ENCODE measurements around the gene IGIP.

IGIP gene

GRCh38 chr5:140110646-140110957 is 15.1 kb upstream of the IGIP start:
- no CpG with 5 or more reads among the region's 1 CpG for WGBS, 2 donors (ENCODE audit: extremely low coverage in 2 of 2, insufficient read length in 2 of 2, insufficient replicate concordance in 1 of 2)
- H2AFZ ChIP-seq (ENCODE audit: low read length), result no peak overlapping the region
- H3K14ac ChIP-seq (ENCODE audit: low read length), result no peak overlapping the region
- no peak overlapping the region for H4K8ac ChIP-seq (ENCODE audit: low read depth, low read length)
- H2AK5ac ChIP-seq (ENCODE audit: low read depth, low read length), result no peak overlapping the region
- H2BK15ac ChIP-seq (ENCODE audit: low read length), result no peak overlapping the region
- no peak overlapping the region for H2BK120ac ChIP-seq (ENCODE audit: low read depth, low read length)
- H3K23ac ChIP-seq (ENCODE audit: low read depth, low read length, poor library complexity), result no peak overlapping the region
- no peak overlapping the region for H3K4me2 ChIP-seq (ENCODE audit: insufficient read depth, low read length, poor library complexity, severe bottlenecking)
- no peaks in the 10 kb centered on the region for H3K36me3 ChIP-seq (replicated peaks in 1 of 2; ENCODE audit: control insufficient read depth in 2 of 2, insufficient read depth in 2 of 2, low read length in 2 of 2)
- H3K4me1 ChIP-seq (ENCODE audit: control insufficient read depth in 2 of 2, insufficient read depth in 1 of 2, low read depth in 1 of 2, low read length in 2 of 2), result peaks cover 15 to 19% of the 10 kb centered on the region in 2 donors
- H3K4me3 ChIP-seq (ENCODE audit: low read length in 2 of 2), result no peak overlapping the region
- H3K79me1 ChIP-seq (ENCODE audit: low read depth, low read length), result peaks cover 3% of the 10 kb centered on the region
- no peak overlapping the region for H2BK5ac ChIP-seq (ENCODE audit: low read length)
- no peak overlapping the region for H3K9ac ChIP-seq (ENCODE audit: low read depth, low read length, poor library complexity)
- H4K91ac ChIP-seq (ENCODE audit: low read depth, low read length, poor library complexity), result no peak overlapping the region
- H3K4ac ChIP-seq (ENCODE audit: low read length), result no peak overlapping the region
- H2BK12ac ChIP-seq (ENCODE audit: low read length), result no peak overlapping the region
- H3K27ac ChIP-seq (replicated peaks; ENCODE audit: low read length), result no peak overlapping the region
- H3K18ac ChIP-seq (ENCODE audit: low read length), result no peak overlapping the region
- H3K27me3 ChIP-seq (ENCODE audit: control insufficient read depth in 3 of 3, insufficient read depth in 3 of 3, low read depth in 1 of 3, low read length in 3 of 3), result peaks cover 34 to 70% (median 68%) of the 10 kb centered on the region in 3 experiments
- no peaks in the 10 kb centered on the region for H3K9me3 ChIP-seq (replicated peaks in 1 of 2; ENCODE audit: control insufficient read depth in 2 of 2, insufficient read depth in 1 of 2, low read depth in 1 of 2, low read length in 2 of 2)
- DNase-seq (ENCODE audit: low spot score), result no peak

DNA sequence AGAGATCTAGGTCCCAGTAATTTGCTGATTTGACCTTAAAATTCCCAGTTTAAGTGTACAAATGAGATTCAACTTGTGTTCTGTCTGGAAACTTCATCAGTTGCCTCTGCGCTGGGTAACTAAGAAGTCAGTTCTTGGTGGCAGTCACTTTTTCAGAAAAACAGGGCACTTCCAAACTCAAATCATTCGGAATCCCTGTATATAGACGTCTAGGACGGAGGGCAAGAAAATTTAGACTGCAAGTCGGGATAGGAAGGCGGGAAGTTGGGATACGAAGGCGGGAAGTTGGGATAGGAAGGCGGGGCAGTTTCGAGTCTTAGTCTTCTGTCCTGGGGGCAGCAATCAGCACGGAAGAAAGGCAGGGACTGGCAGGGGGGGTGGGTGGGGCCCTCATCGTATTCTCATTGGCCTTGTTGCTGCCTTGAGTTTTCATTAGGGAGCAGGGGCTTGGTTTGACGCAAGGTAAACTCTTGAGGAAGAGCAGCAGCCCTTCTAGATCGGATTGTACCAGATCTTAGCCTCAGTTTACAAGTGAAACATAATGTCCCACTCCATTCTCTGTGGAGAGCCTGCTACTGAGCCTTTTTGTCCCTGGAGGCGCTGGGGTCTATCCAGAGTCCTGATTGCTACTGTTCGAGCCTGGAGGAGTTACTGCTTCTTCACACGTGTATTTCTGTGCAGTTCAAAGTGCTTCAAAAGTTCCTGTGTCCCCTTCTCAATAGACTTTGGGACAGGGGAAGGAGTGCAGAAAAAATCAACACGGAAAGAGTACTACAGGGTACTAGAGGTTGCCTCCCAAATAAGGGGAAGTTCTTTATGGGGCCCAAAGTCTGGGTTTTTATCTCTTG is 14.5 kb upstream of the IGIP start:
- H3K18ac ChIP-seq (ENCODE audit: low read length), result no peak overlapping the region
- DNase-seq (ENCODE audit: low spot score), result no peak
- no peak overlapping the region for H2BK15ac ChIP-seq (ENCODE audit: low read length)
- no peaks in the 10 kb centered on the region for H3K9me3 ChIP-seq (replicated peaks in 1 of 2; ENCODE audit: control insufficient read depth in 2 of 2, insufficient read depth in 1 of 2, low read depth in 1 of 2, low read length in 2 of 2)
- H2BK5ac ChIP-seq (ENCODE audit: low read length), result no peak overlapping the region
- H4K8ac ChIP-seq (ENCODE audit: low read depth, low read length), result no peak overlapping the region
- H3K9ac ChIP-seq (ENCODE audit: low read depth, low read length, poor library complexity), result no peak overlapping the region
- peaks cover 3% of the 10 kb centered on the region for H3K79me1 ChIP-seq (ENCODE audit: low read depth, low read length)
- no peak overlapping the region for H3K23ac ChIP-seq (ENCODE audit: low read depth, low read length, poor library complexity)
- no peak overlapping the region for H3K27ac ChIP-seq (replicated peaks; ENCODE audit: low read length)
- no peak overlapping the region for H2BK12ac ChIP-seq (ENCODE audit: low read length)
- H2AK5ac ChIP-seq (ENCODE audit: low read depth, low read length), result no peak overlapping the region
- no peak overlapping the region for H3K4ac ChIP-seq (ENCODE audit: low read length)
- no peak overlapping the region for H2AFZ ChIP-seq (ENCODE audit: low read length)
- no peaks in the 10 kb centered on the region for H3K36me3 ChIP-seq (replicated peaks in 1 of 2; ENCODE audit: control insufficient read depth in 2 of 2, insufficient read depth in 2 of 2, low read length in 2 of 2)
- H3K14ac ChIP-seq (ENCODE audit: low read length), result no peak overlapping the region
- no peak overlapping the region for H4K91ac ChIP-seq (ENCODE audit: low read depth, low read length, poor library complexity)
- H3K4me1 ChIP-seq (ENCODE audit: control insufficient read depth in 2 of 2, insufficient read depth in 1 of 2, low read depth in 1 of 2, low read length in 2 of 2), result peaks cover 15 to 21% of the 10 kb centered on the region in 2 donors
- H2BK120ac ChIP-seq (ENCODE audit: low read depth, low read length), result no peak overlapping the region
- no peak overlapping the region for H3K4me3 ChIP-seq (ENCODE audit: low read length in 2 of 2)
- peaks cover 34 to 66% (median 63%) of the 10 kb centered on the region in 3 experiments for H3K27me3 ChIP-seq (ENCODE audit: control insufficient read depth in 3 of 3, insufficient read depth in 3 of 3, low read depth in 1 of 3, low read length in 3 of 3)
- H3K4me2 ChIP-seq (ENCODE audit: insufficient read depth, low read length, poor library complexity, severe bottlenecking), result no peak overlapping the region
- no CpG with 5 or more reads among the region's 18 CpGs for WGBS, 2 donors (ENCODE audit: extremely low coverage in 2 of 2, insufficient read length in 2 of 2, insufficient replicate concordance in 1 of 2)

DNA sequence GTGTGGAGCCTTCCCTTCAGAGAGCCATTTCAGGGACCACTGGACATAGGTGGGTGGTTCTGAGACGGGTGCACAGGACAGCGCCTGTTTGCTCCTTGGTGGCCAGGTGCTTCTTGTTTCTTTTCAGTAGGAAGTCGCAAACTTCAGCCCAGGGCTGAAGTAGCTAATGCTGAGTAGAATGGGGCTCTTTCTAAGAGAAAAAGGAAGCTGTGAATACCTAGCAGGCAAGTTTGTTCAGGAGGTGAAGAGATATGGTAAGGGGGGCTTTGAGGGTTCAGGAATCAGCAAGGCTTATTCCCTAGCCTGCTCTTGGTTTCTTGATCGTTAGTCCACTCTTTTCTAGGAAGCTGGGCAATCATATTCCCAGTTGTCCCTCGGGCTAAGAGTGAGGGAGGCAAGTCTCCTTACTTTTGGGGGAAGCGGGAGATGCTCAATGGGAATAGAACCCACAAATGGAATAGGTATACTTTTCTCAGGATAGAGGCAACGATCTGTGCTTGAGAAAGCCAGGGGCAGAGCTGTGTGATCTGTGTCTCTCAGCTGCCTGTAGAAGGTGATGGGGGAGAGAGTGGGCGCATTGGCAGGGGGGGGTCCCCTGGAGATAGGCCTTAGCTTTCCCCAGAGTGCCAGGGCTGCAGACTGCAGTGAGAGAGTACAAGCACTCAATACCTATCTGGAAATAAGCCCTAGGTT is 13.7 kb upstream of the IGIP start:
- DNase-seq (ENCODE audit: low spot score), result no peak
- no peak overlapping the region for H3K27ac ChIP-seq (replicated peaks; ENCODE audit: low read length)
- H3K27me3 ChIP-seq (ENCODE audit: control insufficient read depth in 3 of 3, insufficient read depth in 3 of 3, low read depth in 1 of 3, low read length in 3 of 3), result peaks cover 34 to 58% (median 56%) of the 10 kb centered on the region in 3 experiments
- H2BK15ac ChIP-seq (ENCODE audit: low read length), result no peak overlapping the region
- H3K79me1 ChIP-seq (ENCODE audit: low read depth, low read length), result peaks cover 3% of the 10 kb centered on the region
- no CpG with 5 or more reads among the region's 8 CpGs for WGBS, 2 donors (ENCODE audit: extremely low coverage in 2 of 2, insufficient read length in 2 of 2, insufficient replicate concordance in 1 of 2)
- no peak overlapping the region for H3K9ac ChIP-seq (ENCODE audit: low read depth, low read length, poor library complexity)
- no peak overlapping the region for H3K14ac ChIP-seq (ENCODE audit: low read length)
- H3K23ac ChIP-seq (ENCODE audit: low read depth, low read length, poor library complexity), result peak overlapping the region; percentile 6
- peaks cover 12 to 19% of the 10 kb centered on the region in 2 donors for H3K4me1 ChIP-seq (ENCODE audit: control insufficient read depth in 2 of 2, insufficient read depth in 1 of 2, low read depth in 1 of 2, low read length in 2 of 2)
- H2AK5ac ChIP-seq (ENCODE audit: low read depth, low read length), result no peak overlapping the region
- H2AFZ ChIP-seq (ENCODE audit: low read length), result no peak overlapping the region
- H3K4me3 ChIP-seq (ENCODE audit: low read length in 2 of 2), result no peak overlapping the region
- H4K8ac ChIP-seq (ENCODE audit: low read depth, low read length), result no peak overlapping the region
- H3K36me3 ChIP-seq (replicated peaks in 1 of 2; ENCODE audit: control insufficient read depth in 2 of 2, insufficient read depth in 2 of 2, low read length in 2 of 2), result no peaks in the 10 kb centered on the region
- H2BK5ac ChIP-seq (ENCODE audit: low read length), result no peak overlapping the region
- H2BK120ac ChIP-seq (ENCODE audit: low read depth, low read length), result no peak overlapping the region
- no peak overlapping the region for H3K4ac ChIP-seq (ENCODE audit: low read length)
- H3K18ac ChIP-seq (ENCODE audit: low read length), result no peak overlapping the region
- H3K9me3 ChIP-seq (replicated peaks in 1 of 2; ENCODE audit: control insufficient read depth in 2 of 2, insufficient read depth in 1 of 2, low read depth in 1 of 2, low read length in 2 of 2), result no peaks in the 10 kb centered on the region
- no peak overlapping the region for H4K91ac ChIP-seq (ENCODE audit: low read depth, low read length, poor library complexity)
- no peak overlapping the region for H2BK12ac ChIP-seq (ENCODE audit: low read length)
- no peak overlapping the region for H3K4me2 ChIP-seq (ENCODE audit: insufficient read depth, low read length, poor library complexity, severe bottlenecking)

GRCh38 chr5:140112685-140113179 is 13.0 kb upstream of the IGIP start:
- Histone ChIP-seq H3K79me1 (ENCODE audit: low read depth, low read length) (peaks cover 3% of the 10 kb centered on the region), H2BK12ac (ENCODE audit: low read length) (no peak overlapping the region), H3K9ac (ENCODE audit: low read depth, low read length, poor library complexity) (no peak overlapping the region), H3K23ac (ENCODE audit: low read depth, low read length, poor library complexity) (no peak overlapping the region), H2BK120ac (ENCODE audit: low read depth, low read length) (no peak overlapping the region), H3K4me2 (ENCODE audit: insufficient read depth, low read length, poor library complexity, severe bottlenecking) (peak overlapping the region; percentile 97), H3K4ac (ENCODE audit: low read length) (no peak overlapping the region), H3K36me3 (replicated peaks in 1 of 2; ENCODE audit: control insufficient read depth in 2 of 2, insufficient read depth in 2 of 2, low read length in 2 of 2) (no peaks in the 10 kb centered on the region), H3K18ac (ENCODE audit: low read length) (peak overlapping the region; percentile 97), H3K27ac (replicated peaks; ENCODE audit: low read length) (no peak overlapping the region), H4K91ac (ENCODE audit: low read depth, low read length, poor library complexity) (no peak overlapping the region), H2BK15ac (ENCODE audit: low read length) (no peak overlapping the region), H2AFZ (ENCODE audit: low read length) (peak overlapping the region; percentile 97), H2BK5ac (ENCODE audit: low read length) (no peak overlapping the region), H3K27me3 (ENCODE audit: control insufficient read depth in 3 of 3, insufficient read depth in 3 of 3, low read depth in 1 of 3, low read length in 3 of 3) (peaks cover 34 to 56% (median 54%) of the 10 kb centered on the region in 3 experiments), H2AK5ac (ENCODE audit: low read depth, low read length) (no peak overlapping the region), H3K14ac (ENCODE audit: low read length) (no peak overlapping the region), H3K9me3 (replicated peaks in 1 of 2; ENCODE audit: control insufficient read depth in 2 of 2, insufficient read depth in 1 of 2, low read depth in 1 of 2, low read length in 2 of 2) (no peaks in the 10 kb centered on the region), H3K4me1 (ENCODE audit: control insufficient read depth in 2 of 2, insufficient read depth in 1 of 2, low read depth in 1 of 2, low read length in 2 of 2) (peaks cover 9 to 19% of the 10 kb centered on the region in 2 donors), H4K8ac (ENCODE audit: low read depth, low read length) (no peak overlapping the region), H3K4me3 (ENCODE audit: low read length in 2 of 2) (peak overlapping the region in 1 of 2 donors; percentile 86)
- WGBS, 2 donors (ENCODE audit: extremely low coverage in 2 of 2, insufficient read length in 2 of 2, insufficient replicate concordance in 1 of 2), result no CpG with 5 or more reads among the region's 13 CpGs
- no peak for DNase-seq (ENCODE audit: low spot score)
